ENCODE data around the gene SMARCA2.
A peak's percentile ranks its signal among the peaks of the same experiment; 100 is the strongest.

Gene SMARCA2

DNA sequence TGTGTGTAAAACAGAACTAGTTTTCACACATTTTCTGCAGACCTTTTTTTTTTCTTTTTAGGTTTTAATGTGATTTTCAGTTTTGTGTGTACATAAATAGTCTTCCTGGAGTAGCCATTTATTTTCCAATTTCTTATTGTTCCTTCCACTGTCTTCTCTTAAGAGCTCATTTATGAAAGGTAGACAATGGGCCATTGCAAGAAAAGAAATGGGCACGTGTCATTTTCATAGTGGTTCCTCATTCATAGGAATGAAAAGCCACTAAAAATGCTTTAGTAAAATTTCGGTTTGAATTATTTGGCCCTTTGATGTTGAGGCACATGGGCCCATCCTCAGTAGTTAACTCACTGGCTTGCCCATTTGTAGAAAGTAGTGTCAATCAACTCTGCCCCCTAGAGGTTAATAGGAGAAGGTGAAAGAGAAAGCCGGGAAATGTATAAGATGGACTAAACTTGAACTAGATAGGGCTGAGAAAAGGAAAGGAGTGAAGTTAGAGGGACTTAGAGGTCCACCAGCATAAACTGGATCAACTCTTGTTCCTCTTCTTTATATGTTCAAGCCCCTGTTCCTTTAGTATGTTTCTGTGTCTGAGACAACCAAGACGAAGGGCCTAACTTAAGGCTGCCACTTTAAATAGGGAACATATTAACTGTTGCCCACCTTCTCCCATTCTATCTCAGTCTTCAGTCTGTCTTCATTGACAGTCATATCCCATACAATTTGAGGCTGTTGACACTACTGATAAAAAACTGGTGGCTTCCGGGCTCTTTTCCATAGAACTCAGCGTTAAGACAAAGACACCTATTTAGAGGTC, 72.6 kb downstream of the SMARCA2 start:
- Histone ChIP-seq H3K4me2 (ENCODE audit: low read depth, low read length, poor library complexity, severe bottlenecking) (no peak overlapping the region), H4K20me1 (ENCODE audit: low read depth, low read length) (no peaks in the 10 kb centered on the region), H3K4me3 (ENCODE audit: insufficient read depth, low read length, poor library complexity, severe bottlenecking) (no peak overlapping the region), H3K9me3 (ENCODE audit: insufficient read depth, low read length) (no peaks in the 10 kb centered on the region), H3K79me2 (ENCODE audit: insufficient read depth, low read length) (no peaks in the 10 kb centered on the region), H3K27me3 (ENCODE audit: low read length) (no peaks in the 10 kb centered on the region), H3K36me3 (ENCODE audit: low read length) (no peaks in the 10 kb centered on the region), H3F3A (ENCODE audit: insufficient read depth) (no peaks in the 10 kb centered on the region), H3K9me2 (replicated peaks; ENCODE audit: insufficient read depth, low read length) (no peaks in the 10 kb centered on the region), H2AFZ (ENCODE audit: low read depth, low read length, severe bottlenecking) (no peak overlapping the region), H3K27ac (ENCODE audit: low read depth, low read length) (no peak overlapping the region), H3K9ac (ENCODE audit: low read length) (no peak overlapping the region)
- TF ChIP-seq EZH2phosphoT487 (conservative IDR thresholded peaks at IDR 0.05; ENCODE audit: low read length) = no peak
- TF ChIP-seq, protein P1, sequence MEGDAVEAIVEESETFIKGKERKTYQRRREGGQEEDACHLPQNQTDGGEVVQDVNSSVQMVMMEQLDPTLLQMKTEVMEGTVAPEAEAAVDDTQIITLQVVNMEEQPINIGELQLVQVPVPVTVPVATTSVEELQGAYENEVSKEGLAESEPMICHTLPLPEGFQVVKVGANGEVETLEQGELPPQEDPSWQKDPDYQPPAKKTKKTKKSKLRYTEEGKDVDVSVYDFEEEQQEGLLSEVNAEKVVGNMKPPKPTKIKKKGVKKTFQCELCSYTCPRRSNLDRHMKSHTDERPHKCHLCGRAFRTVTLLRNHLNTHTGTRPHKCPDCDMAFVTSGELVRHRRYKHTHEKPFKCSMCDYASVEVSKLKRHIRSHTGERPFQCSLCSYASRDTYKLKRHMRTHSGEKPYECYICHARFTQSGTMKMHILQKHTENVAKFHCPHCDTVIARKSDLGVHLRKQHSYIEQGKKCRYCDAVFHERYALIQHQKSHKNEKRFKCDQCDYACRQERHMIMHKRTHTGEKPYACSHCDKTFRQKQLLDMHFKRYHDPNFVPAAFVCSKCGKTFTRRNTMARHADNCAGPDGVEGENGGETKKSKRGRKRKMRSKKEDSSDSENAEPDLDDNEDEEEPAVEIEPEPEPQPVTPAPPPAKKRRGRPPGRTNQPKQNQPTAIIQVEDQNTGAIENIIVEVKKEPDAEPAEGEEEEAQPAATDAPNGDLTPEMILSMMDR (IDR thresholded peaks at IDR 0.05; ENCODE audit: insufficient read depth, low read length, poor library complexity, severe bottlenecking) = peak; percentile 92

DNA sequence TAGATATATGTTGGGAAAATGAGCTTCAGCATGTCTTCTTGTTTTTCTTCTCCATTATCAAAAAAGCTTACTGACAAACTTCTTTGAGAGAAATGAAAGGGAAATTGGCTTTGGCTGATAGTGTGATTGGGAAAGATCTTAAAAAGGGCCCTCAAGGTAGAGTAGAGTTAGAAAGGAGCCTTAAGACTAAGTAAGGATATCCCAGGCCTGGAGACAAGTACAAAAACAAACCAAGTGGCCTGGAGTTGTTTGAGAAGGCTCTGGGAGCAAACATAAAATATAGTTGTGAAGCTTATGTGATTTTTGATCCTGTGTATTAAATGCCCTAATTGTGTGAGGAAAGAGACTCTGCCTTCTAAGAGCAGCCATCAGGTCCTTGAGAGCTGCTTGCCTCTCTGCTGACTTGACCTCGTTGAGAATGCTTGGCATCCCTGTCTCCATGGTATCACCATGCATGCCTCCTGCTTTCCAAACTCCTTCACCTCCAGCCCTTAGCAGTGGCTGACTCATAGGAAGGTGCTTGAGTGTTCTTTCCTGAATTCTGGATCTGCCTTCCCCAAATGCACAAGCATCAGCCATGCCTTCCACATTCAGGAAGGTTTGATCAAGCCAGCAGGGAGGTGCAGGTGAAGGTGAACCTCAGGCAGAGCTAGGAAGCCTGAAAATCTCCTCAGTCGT, 78.9 kb downstream of the SMARCA2 start:
- no peaks in the 10 kb centered on the region for H3K79me2 ChIP-seq (ENCODE audit: insufficient read depth, low read length)
- H3K27ac ChIP-seq (ENCODE audit: low read depth, low read length) = no peak overlapping the region
- no peak overlapping the region for H3K4me2 ChIP-seq (ENCODE audit: low read depth, low read length, poor library complexity, severe bottlenecking)
- H3K27me3 ChIP-seq (ENCODE audit: low read length) = no peaks in the 10 kb centered on the region
- no peak overlapping the region for H3K9ac ChIP-seq (ENCODE audit: low read length)
- H2AFZ ChIP-seq (ENCODE audit: low read depth, low read length, severe bottlenecking) = no peak overlapping the region
- no peaks in the 10 kb centered on the region for H3K9me2 ChIP-seq (replicated peaks; ENCODE audit: insufficient read depth, low read length)
- H3K4me3 ChIP-seq (ENCODE audit: insufficient read depth, low read length, poor library complexity, severe bottlenecking) = no peak overlapping the region
- TF ChIP-seq, protein P1 (IDR thresholded peaks at IDR 0.05; ENCODE audit: insufficient read depth, low read length, poor library complexity, severe bottlenecking) = no peak
- no peak for TF ChIP-seq EZH2phosphoT487 (conservative IDR thresholded peaks at IDR 0.05; ENCODE audit: low read length)
- no peaks in the 10 kb centered on the region for H3K36me3 ChIP-seq (ENCODE audit: low read length)
- no peaks in the 10 kb centered on the region for H3F3A ChIP-seq (ENCODE audit: insufficient read depth)
- no peaks in the 10 kb centered on the region for H3K9me3 ChIP-seq (ENCODE audit: insufficient read depth, low read length)
- no peaks in the 10 kb centered on the region for H4K20me1 ChIP-seq (ENCODE audit: low read depth, low read length)

DNA sequence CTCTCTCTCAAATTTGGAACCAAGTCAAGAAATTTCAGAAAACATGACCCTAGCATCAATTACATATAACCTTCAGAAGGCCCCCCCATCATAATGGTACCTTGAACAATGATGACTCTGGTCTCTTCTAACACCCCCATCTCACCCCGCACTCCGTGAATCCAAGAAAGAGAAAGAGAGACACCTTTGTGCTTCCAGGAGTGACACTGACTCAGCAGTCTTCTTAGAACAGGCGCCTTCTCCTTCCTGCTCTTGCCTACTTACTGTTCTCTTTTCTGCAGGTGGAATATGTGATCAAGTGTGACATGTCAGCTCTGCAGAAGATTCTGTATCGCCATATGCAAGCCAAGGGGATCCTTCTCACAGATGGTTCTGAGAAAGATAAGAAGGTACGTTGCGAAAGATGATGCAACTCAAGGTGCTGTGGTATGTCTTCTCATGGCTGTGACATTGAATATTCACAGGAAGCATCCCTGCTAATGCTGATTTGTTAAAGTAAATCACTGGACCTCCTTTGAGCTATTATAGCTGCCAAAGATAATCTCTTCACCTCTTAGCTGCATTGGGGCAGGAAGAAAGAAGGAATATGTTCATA, 81.3 kb downstream of the SMARCA2 start:
- Histone ChIP-seq H3K4me2 (ENCODE audit: low read depth, low read length, poor library complexity, severe bottlenecking) (no peak overlapping the region), H3K27ac (ENCODE audit: low read depth, low read length) (no peak overlapping the region), H3K36me3 (ENCODE audit: low read length) (no peaks in the 10 kb centered on the region), H3K9ac (ENCODE audit: low read length) (no peak overlapping the region), H3K9me2 (replicated peaks; ENCODE audit: insufficient read depth, low read length) (no peaks in the 10 kb centered on the region), H2AFZ (ENCODE audit: low read depth, low read length, severe bottlenecking) (no peak overlapping the region), H3F3A (ENCODE audit: insufficient read depth) (no peaks in the 10 kb centered on the region), H3K9me3 (ENCODE audit: insufficient read depth, low read length) (no peaks in the 10 kb centered on the region), H3K4me3 (ENCODE audit: insufficient read depth, low read length, poor library complexity, severe bottlenecking) (no peak overlapping the region), H3K79me2 (ENCODE audit: insufficient read depth, low read length) (no peaks in the 10 kb centered on the region), H3K27me3 (ENCODE audit: low read length) (no peaks in the 10 kb centered on the region), H4K20me1 (ENCODE audit: low read depth, low read length) (no peaks in the 10 kb centered on the region)
- TF ChIP-seq, protein P1 (IDR thresholded peaks at IDR 0.05; ENCODE audit: insufficient read depth, low read length, poor library complexity, severe bottlenecking) = no peak
- TF ChIP-seq EZH2phosphoT487 (conservative IDR thresholded peaks at IDR 0.05; ENCODE audit: low read length) = no peak

All from SU-DHL-6 (cell line).